Hepatocyte (in vitro differentiated cells): ENCODE data around the gene TNXB. TPM values are rescaled to one million over a fixed set of nuclear protein-coding genes. Genes with fewer than 3 reads are reported as not detected.
A peak's percentile ranks its signal among the peaks of the same experiment; 100 is the strongest.

ENCODE experiments used
- DNase-seq: peaks from one replicate; pipeline ENCODE4 v3.0.0-alpha.2; 2016; ENCODE audit warnings: low spot score
- H2AFZ ChIP-seq: fragments of 200-600 bp; sonication (generic); 2 replicates; pipeline ENCODE4 v1.6.0; 2016; ENCODE audit warnings: antibody characterized with exemption, mild to moderate bottlenecking
- H3K27ac ChIP-seq: fragments of 200-600 bp; sonication (generic); 2 replicates; pipeline ENCODE4 v1.5.1; 2016; ENCODE audit warnings: mild to moderate bottlenecking
- H3K27me3 ChIP-seq: fragments of 200-600 bp; sonication (generic); 2 replicates; pipeline ENCODE4 v1.6.1; 2016
- H3K36me3 ChIP-seq: fragments of 200-600 bp; sonication (generic); replicated peaks from 2 replicates; pipeline ENCODE4 v1.5.1; 2016; ENCODE audit warnings: low read depth; ENCODE audit not compliant: insufficient read depth
- H3K4me1 ChIP-seq: fragments of 200-600 bp; sonication (generic); 2 replicates; pipeline ENCODE4 v1.5.1; 2016; ENCODE audit warnings: mild to moderate bottlenecking, moderate library complexity; ENCODE audit not compliant: insufficient read depth
- H3K4me2 ChIP-seq: fragments of 200-600 bp; sonication (generic); 2 replicates; pipeline ENCODE4 v1.6.0; 2016
- H3K4me3 ChIP-seq: fragments of 200-600 bp; sonication (generic); 2 replicates; pipeline ENCODE4 v1.5.1; 2016; ENCODE audit warnings: mild to moderate bottlenecking
- H3K79me2 ChIP-seq: fragments of 200-600 bp; sonication (generic); 2 replicates; pipeline ENCODE4 v1.6.0; 2017; ENCODE audit warnings: mild to moderate bottlenecking
- H3K9me2 ChIP-seq: fragments of 200-600 bp; sonication (generic); replicated peaks from 2 replicates; pipeline ENCODE4 v1.6.0; 2017; ENCODE audit warnings: mild to moderate bottlenecking; ENCODE audit not compliant: insufficient read depth
- H3K9me3 ChIP-seq: fragments of 200-600 bp; sonication (generic); 2 replicates; pipeline ENCODE4 v1.5.1; 2016; ENCODE audit warnings: low read depth, mild to moderate bottlenecking
- H4K20me1 ChIP-seq: fragments of 200-600 bp; sonication (generic); 2 replicates; pipeline ENCODE4 v1.6.0; 2016; ENCODE audit warnings: mild to moderate bottlenecking; ENCODE audit not compliant: insufficient read depth, poor library complexity, severe bottlenecking
- CTCF ChIP-seq: fragments of 200-600 bp; sonication (generic); IDR thresholded peaks from 2 replicates; pipeline ENCODE4 v1.5.1; 2016; ENCODE audit warnings: antibody characterized with exemption, mild to moderate bottlenecking; ENCODE audit not compliant: poor library complexity
- EZH2 ChIP-seq: fragments of 200-600 bp; sonication (generic); IDR thresholded peaks from 2 replicates; pipeline ENCODE4 v1.6.1; 2016; ENCODE audit warnings: antibody characterized with exemption, mild to moderate bottlenecking, borderline replicate concordance
- EZH2phosphoT487 ChIP-seq: fragments of 200-600 bp; sonication (generic); IDR thresholded peaks from one replicate; pipeline ENCODE4 v1.6.1; 2018; ENCODE audit warnings: antibody characterized with exemption, mild to moderate bottlenecking, low read depth, moderate library complexity; ENCODE audit not compliant: unreplicated experiment, severe bottlenecking
- WGBS: methylation state at CpG from one replicate; pipeline ENCODE4 v1.1.6; 2016; ENCODE audit warnings: low lambda C conversion rate; ENCODE audit errors: missing lambda C conversion rate; 5-methylcytosine and 5-hydroxymethylcytosine counted together
- polyA plus RNA-seq: library from polyadenylated mRNA; unstranded; fragments of >200 nt; fragmentation: Nextera tagmentation; extraction: Ambion mirVana; gene quantifications from 2 replicates; pipeline ENCODE4 v1.2.1, GENCODE V29; 2016
- total RNA-seq: library from RNA; depleted of rRNA; stranded (reverse); fragments of >200 nt; gene quantifications from 2 replicates; pipeline ENCODE4 v1.2.3, GENCODE V29; 2014

TNXB gene
- total and polyA plus RNA-seq, 2 experiments from 2014 or later, result 9.2 to 11.6 TPM

GRCh38 chr6:32081168-32081990 lies 27.8 kb downstream of the TNXB start:
- DNase-seq, result no peak
- Histone ChIP-seq H3K27ac (no peak overlapping the region), H3K79me2 (no peaks in the 10 kb centered on the region), H3K4me2 (no peak overlapping the region), H4K20me1 (no peaks in the 10 kb centered on the region), H3K9me3 (no peaks in the 10 kb centered on the region), H3K4me1 (peaks cover 11% of the 10 kb centered on the region), H2AFZ (no peak overlapping the region), H3K36me3 (no peaks in the 10 kb centered on the region), H3K9me2 (no peaks in the 10 kb centered on the region), H3K4me3 (no peak overlapping the region), H3K27me3 (no peaks in the 10 kb centered on the region)
- 89% methylated on average over 19 of the region's 22 CpGs for WGBS
- TF ChIP-seq EZH2 (no peak), CTCF (no peak), EZH2phosphoT487 (no peak)

GRCh38 chr6:32079566-32080290 lies 29.4 kb downstream of the TNXB start:
- no peaks in the 10 kb centered on the region for H4K20me1 ChIP-seq
- H3K4me3 ChIP-seq, result no peak overlapping the region
- peaks cover 8% of the 10 kb centered on the region for H3K4me1 ChIP-seq
- no peaks in the 10 kb centered on the region for H3K36me3 ChIP-seq
- no peaks in the 10 kb centered on the region for H3K9me3 ChIP-seq
- TF ChIP-seq CTCF (no peak), EZH2phosphoT487 (no peak), EZH2 (no peak)
- DNase-seq, result no peak
- no peaks in the 10 kb centered on the region for H3K79me2 ChIP-seq
- H2AFZ ChIP-seq, result no peak overlapping the region
- no peaks in the 10 kb centered on the region for H3K9me2 ChIP-seq
- no peaks in the 10 kb centered on the region for H3K27me3 ChIP-seq
- no peak overlapping the region for H3K27ac ChIP-seq
- WGBS, result 86% methylated on average over 7 of the region's 7 CpGs
- H3K4me2 ChIP-seq, result no peak overlapping the region

- Histone ChIP-seq H4K20me1 (no peaks in the 10 kb centered on the region), H3K27me3 (no peaks in the 10 kb centered on the region), H3K36me3 (no peaks in the 10 kb centered on the region), H3K9me2 (no peaks in the 10 kb centered on the region), H3K4me3 (no peak overlapping the region), H2AFZ (no peak overlapping the region), H3K79me2 (no peaks in the 10 kb centered on the region), H3K27ac (peak overlapping the region; percentile 38), H3K4me2 (no peak overlapping the region), H3K4me1 (peaks cover 8% of the 10 kb centered on the region), H3K9me3 (no peaks in the 10 kb centered on the region)
- TF ChIP-seq CTCF (no peak), EZH2 (no peak), EZH2phosphoT487 (no peak)
- peak; percentile 73 for DNase-seq
- 62% methylated on average over 12 of the region's 12 CpGs for WGBS
Observed at GRCh38 chr6:32076321-32076809, 32.8 kb downstream of the TNXB start.
